Measurements from ENCODE around the gene METTL4.

METTL4 gene

GRCh38 chr18:2587788-2588187, 16.5 kb upstream of the METTL4 start:
- no peak for TF ChIP-seq CTCF (IDR thresholded peaks at IDR 0.05; ENCODE audit: low read length, missing control alignments)
- H3K4me3 ChIP-seq (replicated peaks; ENCODE audit: low read depth, low read length) = no peak overlapping the region
- no peak for DNase-seq (ENCODE audit: low read depth)

- no peak for TF ChIP-seq CTCF (IDR thresholded peaks at IDR 0.05; ENCODE audit: low read length, missing control alignments)
- peak overlapping the region; percentile 90 for H3K4me3 ChIP-seq (replicated peaks; ENCODE audit: low read depth, low read length)
- no peak for DNase-seq (ENCODE audit: low read depth)
Observed at GRCh38 chr18:2573408-2573807, 2.1 kb upstream of the METTL4 start.

- TF ChIP-seq CTCF (IDR thresholded peaks at IDR 0.05; ENCODE audit: low read length, missing control alignments) = no peak
- DNase-seq (ENCODE audit: low read depth) = peak; percentile 17
- peak overlapping the region; percentile 90 for H3K4me3 ChIP-seq (replicated peaks; ENCODE audit: low read depth, low read length)
Observed at GRCh38 chr18:2572892-2573291, 1.6 kb upstream of the METTL4 start.

- DNase-seq (ENCODE audit: low read depth) = no peak
Observed at GRCh38 chr18:2572171-2572569, 865 bp upstream of the METTL4 start.

GRCh38 chr18:2570772-2571199, 519 bp downstream of the METTL4 start:
- peak; percentile 71 for DNase-seq (ENCODE audit: low read depth)
- TF ChIP-seq CTCF (IDR thresholded peaks at IDR 0.05; ENCODE audit: low read length, missing control alignments) = no peak
- peak overlapping the region; percentile 90 for H3K4me3 ChIP-seq (replicated peaks; ENCODE audit: low read depth, low read length)

More at GRCh38 chr18:2572171-2572569, 865 bp upstream of the METTL4 start:
- TF ChIP-seq CTCF (IDR thresholded peaks at IDR 0.05; ENCODE audit: low read length, missing control alignments) = no peak
- H3K4me3 ChIP-seq (replicated peaks; ENCODE audit: low read depth, low read length) = peak overlapping the region; percentile 90

- peak overlapping the region; percentile 90 for H3K4me3 ChIP-seq (replicated peaks; ENCODE audit: low read depth, low read length)
- DNase-seq (ENCODE audit: low read depth) = no peak
- no peak for TF ChIP-seq CTCF (IDR thresholded peaks at IDR 0.05; ENCODE audit: low read length, missing control alignments)
Observed at GRCh38 chr18:2569338-2570207, 1.7 kb downstream of the METTL4 start.

- no peak for DNase-seq (ENCODE audit: low read depth)
- no peak overlapping the region for H3K4me3 ChIP-seq (replicated peaks; ENCODE audit: low read depth, low read length)
- TF ChIP-seq CTCF (IDR thresholded peaks at IDR 0.05; ENCODE audit: low read length, missing control alignments) = no peak
Observed at GRCh38 chr18:2568605-2569004, 2.7 kb downstream of the METTL4 start.
